NCI-H748 (cell line): ENCODE results near the gene ZNF382.
"Not testable (repeated sequence)": the region's sequence is repeated elsewhere in the genome, so short reads cannot be mapped to it uniquely, and the experiment has no call there.

Experiments
- DNase-seq: peaks from one replicate; lab custom pipeline; 2025; ENCODE audit not compliant: unreplicated experiment; lab: John Stamatoyannopoulos, UW

Gene ZNF382

GRCh38 chr19:36605101-36605876 is at the start of gene ZNF382:
Gene ZNF382, plus strand, starts transcription at chr19:36605313. Its CDS starts 4,602 bp downstream, at chr19:36609915.
- no peak for DNase-seq

- no peak for DNase-seq
These were observed 40.7 kb upstream of the ZNF382 start for GRCh38 chr19:36564391-36564790.

GRCh38 chr19:36572593-36573019 is 32.5 kb upstream of the ZNF382 start:
- no peak for DNase-seq

- DNase-seq = peak; percentile 97
These were observed 31.9 kb upstream of the ZNF382 start, which contains the start of gene ZNF529 for GRCh38 chr19:36573020-36573894. Gene ZNF529, minus strand, starts transcription at chr19:36573292. Its CDS starts 946 bp downstream, at chr19:36572346.

- peak; percentile 53 for DNase-seq
These were observed 31.0 kb upstream of the ZNF382 start for GRCh38 chr19:36573895-36574720.

GRCh38 chr19:36574741-36575140 is 30.4 kb upstream of the ZNF382 start:
- DNase-seq = no peak

GRCh38 chr19:36577271-36577996 is 27.7 kb upstream of the ZNF382 start:
- DNase-seq = no peak

- DNase-seq = no peak
These were observed 25.9 kb upstream of the ZNF382 start for GRCh38 chr19:36579255-36579654.

GRCh38 chr19:36602681-36603080 is 2.4 kb upstream of the ZNF382 start:
- DNase-seq = not testable (repeated sequence)

- no peak for DNase-seq
These were observed 435 bp upstream of the ZNF382 start for GRCh38 chr19:36604656-36605100.

- no peak for DNase-seq
These were observed 865 bp downstream of the ZNF382 start for GRCh38 chr19:36605877-36606478.

GRCh38 chr19:36627057-36627456 is 21.9 kb downstream of the ZNF382 start:
- no peak for DNase-seq

GRCh38 chr19:36635342-36635741 is 30.2 kb downstream of the ZNF382 start:
- DNase-seq = no peak

- no peak for DNase-seq
These were observed 33.9 kb downstream of the ZNF382 start for GRCh38 chr19:36638862-36639510.

GRCh38 chr19:36646746-36647145 is 41.6 kb downstream of the ZNF382 start:
- DNase-seq = no peak

- DNase-seq = no peak
These were observed 47.8 kb downstream of the ZNF382 start for GRCh38 chr19:36652958-36653357.

GRCh38 chr19:36665832-36666231 is 60.7 kb downstream of the ZNF382 start:
- no peak for DNase-seq

- no peak for DNase-seq
These were observed 63.5 kb downstream of the ZNF382 start for GRCh38 chr19:36668646-36669045.

GRCh38 chr19:36672368-36672767 is 67.3 kb downstream of the ZNF382 start:
- no peak for DNase-seq
